Measurements from ENCODE around the gene TBX4. TPM values are rescaled to one million over a fixed set of nuclear protein-coding genes. Genes with fewer than 3 reads are reported as not detected.

TBX4 gene
- total RNA-seq (2011; cell fraction: chromatin; rRNA removed; ENCODE audit: low replicate concordance): not detected in 2 replicates
- not detected in 2 replicates for total RNA-seq (2011; cell fraction: nucleolus; rRNA removed)
- not detected in 2 replicates for total RNA-seq (2011; cell fraction: nucleoplasm; rRNA removed)
- total RNA-seq (2014; rRNA removed): not detected in 2 replicates
- total RNA-seq (2014; rRNA removed; fragmentation: Illumina TruSeq; extraction: Trizol): not detected in 2 replicates
- not detected in 2 replicates for total RNA-seq (2015; rRNA removed; fragmentation: Illumina TruSeq; extraction: Trizol)
- not detected in 2 replicates for total RNA-seq (2021)
- polyA plus RNA-seq (2011; rRNA removed): not detected in 2 replicates
- polyA plus RNA-seq (2011; cell fraction: cytosol; rRNA removed): not detected in 2 replicates
- not detected in 2 replicates for polyA plus RNA-seq (2011; cell fraction: nucleus; rRNA removed)
- 0.06 TPM in 1 of 2 replicates, not detected in the other for polyA plus RNA-seq (2012)
- not detected in 2 replicates for polyA plus RNA-seq (2014; fragmentation: Illumina TruSeq; extraction: Trizol)
- polyA plus RNA-seq (2014; fragmentation: Nextera tagmentation; extraction: Ambion mirVana): not detected
- not detected in 2 replicates for polyA plus RNA-seq (2014; rRNA removed)
- polyA minus RNA-seq (2011; rRNA and poly(A)+ RNA removed): not detected in 2 replicates
- polyA minus RNA-seq (2011; cell fraction: cytosol; rRNA and poly(A)+ RNA removed): not detected in 2 replicates
- polyA minus RNA-seq (2011; cell fraction: nucleus; rRNA and poly(A)+ RNA removed): not detected in 2 replicates
- percentile 6 among the genes with signal in this experiment for Bru-seq, nascent RNA
- BruChase-seq, experiment 1, labeled RNA remaining after a 2-hour chase: not detected
- percentile 3 among the genes with signal in this experiment for BruChase-seq, experiment 2, labeled RNA remaining after a 6-hour chase
- long read RNA-seq, experiment 1: 0 reads
- long read RNA-seq, experiment 2: 0 reads
- long read RNA-seq, experiment 3: 0 reads

DNA sequence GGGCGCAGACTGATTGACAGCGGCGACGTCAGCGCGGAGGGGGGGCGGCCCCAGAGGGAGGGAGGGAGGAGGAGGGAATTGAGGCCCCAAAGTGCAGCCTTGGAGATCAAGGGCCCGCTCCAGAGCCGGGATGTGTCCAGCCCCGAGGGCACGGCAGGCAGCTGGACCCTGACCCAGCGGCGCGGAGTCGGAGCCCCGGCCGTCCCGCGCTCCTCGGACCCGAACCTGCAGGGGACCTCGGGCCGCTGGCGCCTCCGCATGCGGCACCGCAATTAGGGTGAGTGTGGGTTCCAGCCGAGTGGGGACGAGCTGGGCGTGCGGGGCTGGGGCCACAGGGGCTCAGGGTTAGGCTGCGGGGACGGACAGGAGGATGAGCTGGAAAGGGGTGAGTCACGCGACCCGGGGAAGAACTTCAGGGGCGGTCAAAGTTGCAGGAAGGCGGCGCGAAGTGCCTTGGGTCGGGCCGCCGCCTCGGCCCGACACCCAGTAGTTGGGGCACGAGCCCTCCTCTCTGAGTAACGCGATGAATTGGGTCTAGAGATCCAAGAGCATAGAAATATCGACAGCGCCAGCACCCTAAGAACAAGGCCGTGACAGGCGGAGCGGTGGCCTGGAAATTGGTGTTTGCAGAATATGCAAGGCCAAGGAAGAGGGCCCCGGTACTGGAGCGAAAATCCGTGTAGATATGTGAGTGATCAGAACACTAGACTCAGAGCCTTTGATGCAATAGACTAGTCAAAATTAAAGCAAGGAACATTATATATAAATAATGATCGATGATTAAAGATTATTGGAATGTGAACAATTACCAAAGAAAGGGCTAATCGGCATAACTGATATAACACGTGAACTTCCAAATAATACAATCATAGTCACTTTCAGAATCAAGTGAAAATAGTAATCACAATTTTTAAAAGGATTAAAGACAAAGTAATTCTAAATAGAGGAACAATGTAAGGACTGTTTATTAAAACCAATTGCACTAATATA lies at the start of gene TBX4:
TBX4 (plus strand) TSS at position 122 of the 990 bp plus-strand sequence. CDS start 4,069 bp downstream, outside the sequence.
- no TSS peak for BruUV-seq (replicated peaks)
- H3K27me3 ChIP-seq (ENCODE audit: control insufficient read depth in 2 of 2, insufficient read depth in 2 of 2, low read length in 2 of 2): peaks cover 23 to 62% of the 10 kb centered on the region in 2 experiments; a peak in 4 of 5 replicates
- H3K9ac ChIP-seq (ENCODE audit: insufficient read depth in 1 of 2, low read depth in 2 of 2, low read length in 2 of 2): no peak within 1 kb of the TSS
- ATAC-seq: no peak
- in situ Hi-C loops (cut with MboI) (no loop called here), intact Hi-C loops (cut with micrococcal nuclease) (no loop called here)
- FAIRE-seq: no peak
- no peaks in the 10 kb centered on the region for H3K9me3 ChIP-seq (replicated peaks; ENCODE audit: control insufficient read depth, insufficient read depth, low read depth, low read length)
- CTCF ChIA-PET (ENCODE audit: low intra/inter-chr PET ratio): no interaction called here
- H3K27ac ChIP-seq (ENCODE audit: extremely low read depth, low read depth, low read length): no peak within 1 kb of the TSS
- no peak within 1 kb of the TSS for H3K4me2 ChIP-seq (ENCODE audit: insufficient read depth, low read length)
- H3K36me3 ChIP-seq (ENCODE audit: control insufficient read depth, insufficient read depth, low read length): no peaks in the 10 kb centered on the region
- no peaks in the 10 kb centered on the region for H3K9me1 ChIP-seq (ENCODE audit: control insufficient read depth, insufficient read depth, low read length)
- no peak within 1 kb of the TSS for H3K4me3 ChIP-seq
- POLR2A ChIA-PET: interaction anchor here (0.7 kb wide), 1 partner anchor 15 kb away, joined by 4 read pairs; no protein-coding TSS in a partner anchor
- no peaks in the 10 kb centered on the region for H3K79me2 ChIP-seq (ENCODE audit: control insufficient read depth, insufficient read depth, low read length)
- no peaks in the 10 kb centered on the region for H4K20me1 ChIP-seq (replicated peaks; ENCODE audit: control insufficient read depth, insufficient read depth, low read length)
- H2AFZ ChIP-seq (ENCODE audit: low read depth, low read length): no peak within 1 kb of the TSS
- 33% methylated on average over 29 of the region's 59 CpGs for WGBS (ENCODE audit: insufficient coverage, low coverage, missing lambda C conversion rate)
- no peak for DNase-seq (ENCODE audit: extremely low read depth in 1 of 4, low spot score in 3 of 4)
- peaks cover 0 to 35% of the 10 kb centered on the region in 2 experiments; a peak in 2 of 5 replicates for H3K4me1 ChIP-seq (replicated peaks in 1 of 2; ENCODE audit: control insufficient read depth in 2 of 2, insufficient read depth in 2 of 2, low read length in 2 of 2)
- TF ChIP-seq, protein P1, sequence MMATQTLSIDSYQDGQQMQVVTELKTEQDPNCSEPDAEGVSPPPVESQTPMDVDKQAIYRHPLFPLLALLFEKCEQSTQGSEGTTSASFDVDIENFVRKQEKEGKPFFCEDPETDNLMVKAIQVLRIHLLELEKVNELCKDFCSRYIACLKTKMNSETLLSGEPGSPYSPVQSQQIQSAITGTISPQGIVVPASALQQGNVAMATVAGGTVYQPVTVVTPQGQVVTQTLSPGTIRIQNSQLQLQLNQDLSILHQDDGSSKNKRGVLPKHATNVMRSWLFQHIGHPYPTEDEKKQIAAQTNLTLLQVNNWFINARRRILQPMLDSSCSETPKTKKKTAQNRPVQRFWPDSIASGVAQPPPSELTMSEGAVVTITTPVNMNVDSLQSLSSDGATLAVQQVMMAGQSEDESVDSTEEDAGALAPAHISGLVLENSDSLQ (IDR thresholded peaks at IDR 0.05): 0 out of 2 replicates have a peak, but pooled peaks have one; percentile 28
- TF ChIP-seq CSDE1 (IDR thresholded peaks at IDR 0.05) (no peak), ZNF354B (CRISPR knock-in tag; IDR thresholded peaks at IDR 0.05) (no peak), CREM (IDR thresholded peaks at IDR 0.05; ENCODE audit: low read depth) (0 out of 2 replicates have a peak, but pooled peaks have one; percentile 9), ZC3H11A (IDR thresholded peaks at IDR 0.05; ENCODE audit: low read depth, low read length) (no peak), RBM14 (IDR thresholded peaks at IDR 0.05; ENCODE audit: borderline replicate concordance, insufficient read depth, low read depth, low read length) (no peak), DACH1 (IDR thresholded peaks at IDR 0.05; ENCODE audit: partially characterized antibody) (no peak)
- TF ChIP-seq, protein P2, sequence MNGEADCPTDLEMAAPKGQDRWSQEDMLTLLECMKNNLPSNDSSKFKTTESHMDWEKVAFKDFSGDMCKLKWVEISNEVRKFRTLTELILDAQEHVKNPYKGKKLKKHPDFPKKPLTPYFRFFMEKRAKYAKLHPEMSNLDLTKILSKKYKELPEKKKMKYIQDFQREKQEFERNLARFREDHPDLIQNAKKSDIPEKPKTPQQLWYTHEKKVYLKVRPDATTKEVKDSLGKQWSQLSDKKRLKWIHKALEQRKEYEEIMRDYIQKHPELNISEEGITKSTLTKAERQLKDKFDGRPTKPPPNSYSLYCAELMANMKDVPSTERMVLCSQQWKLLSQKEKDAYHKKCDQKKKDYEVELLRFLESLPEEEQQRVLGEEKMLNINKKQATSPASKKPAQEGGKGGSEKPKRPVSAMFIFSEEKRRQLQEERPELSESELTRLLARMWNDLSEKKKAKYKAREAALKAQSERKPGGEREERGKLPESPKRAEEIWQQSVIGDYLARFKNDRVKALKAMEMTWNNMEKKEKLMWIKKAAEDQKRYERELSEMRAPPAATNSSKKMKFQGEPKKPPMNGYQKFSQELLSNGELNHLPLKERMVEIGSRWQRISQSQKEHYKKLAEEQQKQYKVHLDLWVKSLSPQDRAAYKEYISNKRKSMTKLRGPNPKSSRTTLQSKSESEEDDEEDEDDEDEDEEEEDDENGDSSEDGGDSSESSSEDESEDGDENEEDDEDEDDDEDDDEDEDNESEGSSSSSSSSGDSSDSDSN (IDR thresholded peaks at IDR 0.05; ENCODE audit: borderline replicate concordance in 1 of 2, low read depth in 2 of 2, low read length in 2 of 2): no peak
- TF ChIP-seq, protein P3, sequence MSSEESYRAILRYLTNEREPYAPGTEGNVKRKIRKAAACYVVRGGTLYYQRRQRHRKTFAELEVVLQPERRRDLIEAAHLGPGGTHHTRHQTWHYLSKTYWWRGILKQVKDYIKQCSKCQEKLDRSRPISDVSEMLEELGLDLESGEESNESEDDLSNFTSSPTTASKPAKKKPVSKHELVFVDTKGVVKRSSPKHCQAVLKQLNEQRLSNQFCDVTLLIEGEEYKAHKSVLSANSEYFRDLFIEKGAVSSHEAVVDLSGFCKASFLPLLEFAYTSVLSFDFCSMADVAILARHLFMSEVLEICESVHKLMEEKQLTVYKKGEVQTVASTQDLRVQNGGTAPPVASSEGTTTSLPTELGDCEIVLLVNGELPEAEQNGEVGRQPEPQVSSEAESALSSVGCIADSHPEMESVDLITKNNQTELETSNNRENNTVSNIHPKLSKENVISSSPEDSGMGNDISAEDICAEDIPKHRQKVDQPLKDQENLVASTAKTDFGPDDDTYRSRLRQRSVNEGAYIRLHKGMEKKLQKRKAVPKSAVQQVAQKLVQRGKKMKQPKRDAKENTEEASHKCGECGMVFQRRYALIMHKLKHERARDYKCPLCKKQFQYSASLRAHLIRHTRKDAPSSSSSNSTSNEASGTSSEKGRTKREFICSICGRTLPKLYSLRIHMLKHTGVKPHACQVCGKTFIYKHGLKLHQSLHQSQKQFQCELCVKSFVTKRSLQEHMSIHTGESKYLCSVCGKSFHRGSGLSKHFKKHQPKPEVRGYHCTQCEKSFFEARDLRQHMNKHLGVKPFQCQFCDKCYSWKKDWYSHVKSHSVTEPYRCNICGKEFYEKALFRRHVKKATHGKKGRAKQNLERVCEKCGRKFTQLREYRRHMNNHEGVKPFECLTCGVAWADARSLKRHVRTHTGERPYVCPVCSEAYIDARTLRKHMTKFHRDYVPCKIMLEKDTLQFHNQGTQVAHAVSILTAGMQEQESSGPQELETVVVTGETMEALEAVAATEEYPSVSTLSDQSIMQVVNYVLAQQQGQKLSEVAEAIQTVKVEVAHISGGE (CRISPR knock-in tag; IDR thresholded peaks at IDR 0.05): peak in 1 of 3 experiments; percentile 85; a peak in 1 of 6 replicates

Data from K562 (cell line).